ENCODE results near the gene SLC1A2. TPM values are rescaled to one million over a fixed set of nuclear protein-coding genes. Genes with fewer than 3 reads are reported as not detected.

SLC1A2 gene
- total and polyA plus RNA-seq, 4 donors, result 0.35 to 17.0 (median 1.1) TPM

GRCh38 chr11:35295751-35296150 lies 123.6 kb downstream of the SLC1A2 start:
- 90 to 91% methylated on average over 2 of the region's 2 CpGs for WGBS, 2 donors
- peaks cover 0 to 3% (median 0%) of the 10 kb centered on the region in 4 donors for H3K36me3 ChIP-seq (ENCODE audit: control insufficient read depth in 4 of 4, insufficient read depth in 4 of 4, low read length in 4 of 4)
- no peaks in the 10 kb centered on the region for H3K27me3 ChIP-seq (ENCODE audit: control insufficient read depth in 3 of 3, insufficient read depth in 3 of 3, low read length in 2 of 3)
- ATAC-seq (ENCODE audit: insufficient read depth, low FRiP score), result no peak
- H3K4me3 ChIP-seq, result no peak overlapping the region
- no peak overlapping the region for H3K9ac ChIP-seq (ENCODE audit: insufficient read depth in 1 of 2, low read length in 2 of 2)
- no peaks in the 10 kb centered on the region for H3K4me1 ChIP-seq (ENCODE audit: control insufficient read depth in 5 of 5, insufficient read depth in 5 of 5, low read length in 5 of 5)
- DNase-seq, result no peak
- TF ChIP-seq CTCF (IDR thresholded peaks at IDR 0.05; ENCODE audit: control extremely low read depth, extremely low read depth), result no peak
- H3K9me3 ChIP-seq (ENCODE audit: control insufficient read depth in 4 of 4, insufficient read depth in 3 of 4, low read length in 3 of 4), result no peaks in the 10 kb centered on the region
- H3K27ac ChIP-seq (ENCODE audit: low read depth in 1 of 2, low read length in 1 of 2), result no peak overlapping the region

- WGBS, 2 donors, result 97 to 99% methylated on average over 4 of the region's 4 CpGs
- Histone ChIP-seq H3K9ac (ENCODE audit: insufficient read depth in 1 of 2, low read length in 2 of 2) (no peak overlapping the region), H3K4me3 (no peak overlapping the region), H3K4me1 (ENCODE audit: control insufficient read depth in 5 of 5, insufficient read depth in 5 of 5, low read length in 5 of 5) (no peaks in the 10 kb centered on the region), H3K36me3 (ENCODE audit: control insufficient read depth in 4 of 4, insufficient read depth in 4 of 4, low read length in 4 of 4) (no peaks in the 10 kb centered on the region), H3K9me3 (ENCODE audit: control insufficient read depth in 4 of 4, insufficient read depth in 3 of 4, low read length in 3 of 4) (no peaks in the 10 kb centered on the region), H3K27me3 (ENCODE audit: control insufficient read depth in 3 of 3, insufficient read depth in 3 of 3, low read length in 2 of 3) (no peaks in the 10 kb centered on the region), H3K27ac (ENCODE audit: low read depth in 1 of 2, low read length in 1 of 2) (no peak overlapping the region)
- ATAC-seq (ENCODE audit: insufficient read depth, low FRiP score) (no peak), DNase-seq (no peak)
- no peak for TF ChIP-seq CTCF (IDR thresholded peaks at IDR 0.05; ENCODE audit: control extremely low read depth, extremely low read depth)
Measured at GRCh38 chr11:35293699-35294098, 125.7 kb downstream of the SLC1A2 start.

- Histone ChIP-seq H3K27me3 (ENCODE audit: control insufficient read depth in 3 of 3, insufficient read depth in 3 of 3, low read length in 2 of 3) (no peaks in the 10 kb centered on the region), H3K36me3 (ENCODE audit: control insufficient read depth in 4 of 4, insufficient read depth in 4 of 4, low read length in 4 of 4) (no peaks in the 10 kb centered on the region), H3K4me1 (ENCODE audit: control insufficient read depth in 5 of 5, insufficient read depth in 5 of 5, low read length in 5 of 5) (no peaks in the 10 kb centered on the region), H3K9ac (ENCODE audit: insufficient read depth in 1 of 2, low read length in 2 of 2) (no peak overlapping the region), H3K9me3 (ENCODE audit: control insufficient read depth in 4 of 4, insufficient read depth in 3 of 4, low read length in 3 of 4) (no peaks in the 10 kb centered on the region), H3K4me3 (no peak overlapping the region), H3K27ac (ENCODE audit: low read depth in 1 of 2, low read length in 1 of 2) (no peak overlapping the region)
- no peak for TF ChIP-seq CTCF (IDR thresholded peaks at IDR 0.05; ENCODE audit: control extremely low read depth, extremely low read depth)
- ATAC-seq (ENCODE audit: insufficient read depth, low FRiP score) (no peak), DNase-seq (no peak)
- WGBS, 2 donors, result 45 to 66% methylated on average over 3 of the region's 3 CpGs
Measured at GRCh38 chr11:35293035-35293434, 126.3 kb downstream of the SLC1A2 start.

GRCh38 chr11:35292279-35292678 lies 127.1 kb downstream of the SLC1A2 start:
- Histone ChIP-seq H3K4me3 (no peak overlapping the region), H3K9ac (ENCODE audit: insufficient read depth in 1 of 2, low read length in 2 of 2) (no peak overlapping the region), H3K9me3 (ENCODE audit: control insufficient read depth in 4 of 4, insufficient read depth in 3 of 4, low read length in 3 of 4) (no peaks in the 10 kb centered on the region), H3K36me3 (ENCODE audit: control insufficient read depth in 4 of 4, insufficient read depth in 4 of 4, low read length in 4 of 4) (no peaks in the 10 kb centered on the region), H3K27me3 (ENCODE audit: control insufficient read depth in 3 of 3, insufficient read depth in 3 of 3, low read length in 2 of 3) (no peaks in the 10 kb centered on the region), H3K4me1 (ENCODE audit: control insufficient read depth in 5 of 5, insufficient read depth in 5 of 5, low read length in 5 of 5) (no peaks in the 10 kb centered on the region), H3K27ac (ENCODE audit: low read depth in 1 of 2, low read length in 1 of 2) (no peak overlapping the region)
- ATAC-seq (ENCODE audit: insufficient read depth, low FRiP score), result no peak
- DNase-seq, result no peak
- WGBS, 2 donors, result 86 to 88% methylated on average over 5 of the region's 5 CpGs
- no peak for TF ChIP-seq CTCF (IDR thresholded peaks at IDR 0.05; ENCODE audit: control extremely low read depth, extremely low read depth)

All from lung (tissue), 12 donors.